Mammary epithelial cell (primary cell): ENCODE results near the gene ICA1.

Source experiments
- CTCF ChIP-seq, 2 donors: IDR thresholded peaks in 1 of 2; conservative IDR thresholded peaks in 1 of 2; 2 replicates each; pipeline ENCODE4 v1.5.1; 2011 to 2012; ENCODE audit warnings: inconsistent platforms in 2 of 2, low read length in 2 of 2, mild to moderate bottlenecking in 2 of 2, control low read depth in 1 of 2, low read depth in 1 of 2; ENCODE audit not compliant: insufficient read depth in 1 of 2; ENCODE audit errors: extremely low read depth in 1 of 2
- EZH2 ChIP-seq: IDR thresholded peaks from 2 replicates; pipeline ENCODE4 v1.6.1; 2012; ENCODE audit warnings: low read length, inconsistent platforms, borderline replicate concordance

GRCh38 chr7:8204339-8205030 is 57.5 kb downstream of the ICA1 start:
- no peak for TF ChIP-seq CTCF (conservative IDR thresholded peaks at IDR 0.05 in 1 of 2, IDR thresholded peaks at IDR 0.05 in 1 of 2; ENCODE audit: extremely low read depth in 1 of 2, insufficient read depth in 1 of 2, low read depth in 1 of 2, low read length in 2 of 2)
- no peak for TF ChIP-seq EZH2
